ENCODE data around the gene RHBG. TPM values are rescaled to one million over a fixed set of nuclear protein-coding genes. Genes with fewer than 3 reads are reported as not detected.

The RHBG gene
- total and polyA plus RNA-seq, 7 experiments from 2014 or later = not detected

GRCh38 chr1:156433602-156434001 lies 64.6 kb downstream of the RHBG start:
- H3K9me3 Mint-ChIP-seq = peaks cover 0 to 4% (median 0%) of the 10 kb centered on the region in 11 donors
- intact Hi-C loops (cut with micrococcal nuclease) = loop anchor here (2.0 kb wide), 1 partner anchor 13 kb away; no protein-coding TSS in a partner anchor
- POLR2A ChIA-PET = no interaction called here
- CTCF ChIA-PET = interaction anchor here (0.6 kb wide), 1 partner anchor 1240 kb away, joined by 3 read pairs; no protein-coding TSS in a partner anchor
- peaks cover 89 to 97% (median 93%) of the 10 kb centered on the region in 5 donors for H3K27me3 Mint-ChIP-seq
- no peak for DNase-seq
- Histone ChIP-seq H3K27me3 (ENCODE audit: control insufficient read depth in 2 of 2, insufficient read depth in 2 of 2, low read length in 2 of 2) (peaks cover 34 to 44% of the 10 kb centered on the region in 2 donors), H3K27ac (ENCODE audit: low read depth, low read length) (no peak overlapping the region), H3K4me1 (ENCODE audit: control insufficient read depth in 2 of 2, insufficient read depth in 2 of 2, low read length in 2 of 2) (peaks cover 10 to 22% of the 10 kb centered on the region in 2 donors), H3K4me3 (ENCODE audit: low read length) (no peak overlapping the region), H3K9me3 (ENCODE audit: control insufficient read depth in 2 of 3, low read length in 3 of 3) (no peaks in the 10 kb centered on the region), H3K36me3 (ENCODE audit: control insufficient read depth in 2 of 3, insufficient read depth in 3 of 3, low read length in 3 of 3) (no peaks in the 10 kb centered on the region)
- no peak overlapping the region for H3K27ac Mint-ChIP-seq
- peaks cover 13 to 34% (median 28%) of the 10 kb centered on the region in 7 donors for H3K4me1 Mint-ChIP-seq
- H3K4me3 Mint-ChIP-seq = no peak overlapping the region
- ATAC-seq = no peak
- H3K36me3 Mint-ChIP-seq = peaks cover 0 to 4% (median 2%) of the 10 kb centered on the region in 5 donors

Small RNA genes within 50 kb of the gene (microRNA-seq; reads per million reads assigned to microRNA genes)
- gene MIR9-1 (ENCODE audit: borderline microRNAs expressed) = not detected

Other genes with a start within 250 kb of the RHBG start
- 10 to 100 TPM in 1 of 5 experiments, 1 to 10 TPM in 4; 1.8 to 48.6 (median 3.8) TPM for gene SEMA4A, start 215.6 kb upstream of the RHBG start, total RNA-seq
- under 1 TPM; 0.06 to 0.24 TPM for gene SEMA4A, start 215.6 kb upstream of the RHBG start, polyA plus RNA-seq
- gene SLC25A44, start 175.1 kb upstream of the RHBG start, total RNA-seq = 10 to 100 TPM; 17.8 to 38.4 (median 19.6) TPM
- 10 to 100 TPM in 1 of 2 donors, 1 to 10 TPM in 1; 8.3 to 21.2 TPM for gene SLC25A44, start 175.1 kb upstream of the RHBG start, polyA plus RNA-seq
- 10 to 100 TPM; 42.2 to 76.1 (median 58.2) TPM for gene PMF1, start 156.2 kb upstream of the RHBG start, total RNA-seq
- 10 to 100 TPM; 72.4 to 81.2 TPM for gene PMF1, start 156.2 kb upstream of the RHBG start, polyA plus RNA-seq
- 1 to 10 TPM; 2.8 to 7.4 (median 4.9) TPM for gene BGLAP, start 127.0 kb upstream of the RHBG start, total RNA-seq
- under 1 TPM in 1 of 2 donors, not detected in 1; 0.33 TPM for gene BGLAP, start 127.0 kb upstream of the RHBG start, polyA plus RNA-seq
- gene PAQR6, start 121.2 kb upstream of the RHBG start, total RNA-seq = 1 to 10 TPM; 1.4 to 6.2 (median 2.9) TPM
- gene PAQR6, start 121.2 kb upstream of the RHBG start, polyA plus RNA-seq = under 1 TPM in 1 of 2 donors, not detected in 1; 0.22 TPM
- gene SMG5, start 86.4 kb upstream of the RHBG start, total RNA-seq = 10 to 100 TPM; 65.7 to 74.0 (median 69.4) TPM
- gene SMG5, start 86.4 kb upstream of the RHBG start, polyA plus RNA-seq = 10 to 100 TPM; 14.4 to 38.4 TPM
- 10 to 100 TPM in 3 of 5 experiments, 1 to 10 TPM in 2; 4.3 to 18.6 (median 11.2) TPM for gene TMEM79, start 84.9 kb upstream of the RHBG start, total RNA-seq
- 1 to 10 TPM; 6.5 to 9.8 TPM for gene TMEM79, start 84.9 kb upstream of the RHBG start, polyA plus RNA-seq
- 10 to 100 TPM; 21.0 to 40.4 (median 24.5) TPM for gene GLMP, start 73.5 kb upstream of the RHBG start, total RNA-seq
- 10 to 100 TPM; 17.6 to 19.3 TPM for gene GLMP, start 73.5 kb upstream of the RHBG start, polyA plus RNA-seq
- not detected for gene VHLL, start 69.9 kb upstream of the RHBG start, total RNA-seq
- not detected for gene VHLL, start 69.9 kb upstream of the RHBG start, polyA plus RNA-seq
- gene CCT3, start 30.9 kb upstream of the RHBG start, total RNA-seq = 100 to 1,000 TPM in 3 of 5 experiments, 10 to 100 TPM in 2; 78.0 to 282 (median 114) TPM
- gene CCT3, start 30.9 kb upstream of the RHBG start, polyA plus RNA-seq = 100 to 1,000 TPM; 203 to 265 TPM
- gene TSACC, start 30.7 kb upstream of the RHBG start, total RNA-seq = 1 to 10 TPM in 1 of 5 experiments, not detected in 4; 1.1 TPM
- gene TSACC, start 30.7 kb upstream of the RHBG start, polyA plus RNA-seq = 1 to 10 TPM; 1.7 to 2.2 TPM
- gene MEF2D, start 131.6 kb downstream of the RHBG start, total RNA-seq = 100 to 1,000 TPM in 2 of 5 experiments, 10 to 100 TPM in 3; 48.1 to 190 (median 67.7) TPM
- 10 to 100 TPM in 1 of 2 donors, 1 to 10 TPM in 1; 4.5 to 10.0 TPM for gene MEF2D, start 131.6 kb downstream of the RHBG start, polyA plus RNA-seq
- gene IQGAP3, start 203.4 kb downstream of the RHBG start, total RNA-seq = 10 to 100 TPM in 1 of 5 experiments, under 1 TPM in 1, not detected in 3; 0.24 to 14.4 TPM
- gene IQGAP3, start 203.4 kb downstream of the RHBG start, polyA plus RNA-seq = not detected
- gene TTC24, start 210.5 kb downstream of the RHBG start, total RNA-seq = 10 to 100 TPM in 1 of 5 experiments, 1 to 10 TPM in 4; 2.8 to 10.2 (median 7.4) TPM
- gene TTC24, start 210.5 kb downstream of the RHBG start, polyA plus RNA-seq = 1 to 10 TPM in 1 of 2 donors, under 1 TPM in 1; 0.97 to 1.5 TPM
- gene NAXE, start 222.6 kb downstream of the RHBG start, total RNA-seq = 10 to 100 TPM; 25.6 to 58.8 (median 40.7) TPM
- 100 to 1,000 TPM in 1 of 2 donors, 10 to 100 TPM in 1; 98.0 to 113 TPM for gene NAXE, start 222.6 kb downstream of the RHBG start, polyA plus RNA-seq
- gene GPATCH4, start 232.3 kb downstream of the RHBG start, total RNA-seq = 10 to 100 TPM; 33.3 to 49.6 (median 39.1) TPM
- gene GPATCH4, start 232.3 kb downstream of the RHBG start, polyA plus RNA-seq = 10 to 100 TPM; 46.5 to 59.1 TPM

All from naive thymus-derived CD4-positive, alpha-beta T cell (primary cell).